GM23338 (cell line): ENCODE data around the gene SNAP47. TPM values are rescaled to one million over a fixed set of nuclear protein-coding genes. Genes with fewer than 3 reads are reported as not detected.

Experiments
- ATAC-seq: fragments of 200-7000 bp; cut with Tn5 transposase; 3 replicates; pipeline ENCODE4 v1.9.1; 2020
- DNase-seq: peaks from one replicate; pipeline ENCODE4 v3.0.0-alpha.2; 2015; ENCODE audit warnings: low spot score
- H2AFZ ChIP-seq: fragments of 200-600 bp; sonication (generic); 2 replicates; pipeline ENCODE4 v1.8.0; 2016; ENCODE audit warnings: antibody characterized with exemption, mild to moderate bottlenecking, moderate library complexity
- H3F3A ChIP-seq: fragments of 200-600 bp; sonication (generic); replicated peaks from 2 replicates; pipeline ENCODE4 v1.8.0; 2017; ENCODE audit warnings: antibody characterized with exemption, mixed run types, low read depth
- H3K27ac ChIP-seq: fragments of 200-600 bp; sonication (generic); 2 replicates; pipeline ENCODE4 v1.6.1; 2016; ENCODE audit warnings: low read depth
- H3K27me3 ChIP-seq: fragments of 200-600 bp; sonication (generic); 2 replicates; pipeline ENCODE4 v1.8.0; 2016; ENCODE audit warnings: mild to moderate bottlenecking, mixed run types, moderate library complexity; ENCODE audit not compliant: insufficient read depth
- H3K36me3 ChIP-seq: fragments of 200-600 bp; sonication (generic); 2 replicates; pipeline ENCODE4 v1.8.0; 2016; ENCODE audit warnings: mild to moderate bottlenecking; ENCODE audit not compliant: insufficient read depth
- H3K4me1 ChIP-seq: fragments of 200-600 bp; sonication (generic); 2 replicates; pipeline ENCODE4 v1.8.0; 2016; ENCODE audit warnings: mild to moderate bottlenecking, moderate library complexity; ENCODE audit not compliant: insufficient read depth
- H3K4me2 ChIP-seq: fragments of 200-600 bp; sonication (generic); 2 replicates; pipeline ENCODE4 v1.7.1; 2017; ENCODE audit warnings: mixed run types
- H3K4me3 ChIP-seq: fragments of 200-600 bp; sonication (generic); 2 replicates; pipeline ENCODE4 v1.6.1; 2016; ENCODE audit warnings: mixed run types
- H3K79me2 ChIP-seq: fragments of 200-600 bp; sonication (generic); replicated peaks from 2 replicates; pipeline ENCODE4 v1.8.0; 2017; ENCODE audit warnings: mild to moderate bottlenecking; ENCODE audit not compliant: insufficient read depth
- H3K9me2 ChIP-seq: fragments of 200-600 bp; sonication (generic); 2 replicates; pipeline ENCODE4 v1.8.0; 2017; ENCODE audit not compliant: insufficient read depth
- H4K20me1 ChIP-seq: fragments of 200-600 bp; sonication (generic); replicated peaks from 2 replicates; pipeline ENCODE4 v1.8.0; 2017; ENCODE audit warnings: mild to moderate bottlenecking; ENCODE audit not compliant: insufficient read depth
- H3K27ac Mint-ChIP-seq: 2 replicates; pipeline ENCODE4 v1.8.0; 2020; ENCODE audit warnings: inconsistent platforms, mild to moderate bottlenecking, moderate library complexity, mixed read lengths
- H3K27me3 Mint-ChIP-seq: 3 replicates; pipeline ENCODE4 v1.8.0; 2022; ENCODE audit warnings: low read depth, mild to moderate bottlenecking, moderate library complexity, mixed read lengths, inconsistent platforms; ENCODE audit not compliant: insufficient read depth, poor library complexity
- H3K36me3 Mint-ChIP-seq: 3 replicates; pipeline ENCODE4 v1.8.0; 2021; ENCODE audit warnings: low read depth, mild to moderate bottlenecking, inconsistent platforms, moderate library complexity, mixed read lengths
- H3K4me1 Mint-ChIP-seq: 3 replicates; pipeline ENCODE4 v1.8.0; 2020; ENCODE audit warnings: mild to moderate bottlenecking, inconsistent platforms, mixed read lengths
- H3K4me3 Mint-ChIP-seq: 3 replicates; pipeline ENCODE4 v1.8.0; 2021; ENCODE audit warnings: moderate library complexity, mild to moderate bottlenecking, inconsistent platforms, mixed read lengths
- H3K9me3 Mint-ChIP-seq: 3 replicates; pipeline ENCODE4 v1.8.0; 2020; ENCODE audit warnings: moderate library complexity, mild to moderate bottlenecking, inconsistent platforms, mixed read lengths
- CREB1 ChIP-seq: fragments of 250-450 bp; sonication (Bioruptor Pico); IDR thresholded peaks from 2 replicates; pipeline ENCODE4 v1.5.0; 2020; ENCODE audit warnings: low read depth, mild to moderate bottlenecking, moderate library complexity
- CTCF ChIP-seq, 2 experiments: fragments of 200-600 bp in 1 of 2; sonication (generic) in 1 of 2; conservative IDR thresholded peaks; 2 replicates each; pipeline versions ENCODE4 v1.5.1 to v1.6.1; 2016 to 2017; ENCODE audit warnings: antibody characterized with exemption in 2 of 2, low read depth in 2 of 2, mild to moderate bottlenecking in 2 of 2, moderate library complexity in 1 of 2
- ETS1 ChIP-seq: IDR thresholded peaks from 2 replicates; pipeline ENCODE4 v1.6.1; 2016; ENCODE audit warnings: antibody characterized with exemption
- EZH2 ChIP-seq: fragments of 200-600 bp; sonication (generic); IDR thresholded peaks from one replicate; pipeline ENCODE4 v1.8.0; 2017; ENCODE audit warnings: antibody characterized with exemption, mild to moderate bottlenecking, low read depth; ENCODE audit not compliant: unreplicated experiment
- EZH2phosphoT487 ChIP-seq: fragments of 200-600 bp; sonication (generic); IDR thresholded peaks from one replicate; pipeline ENCODE4 v1.8.1; 2018; ENCODE audit warnings: antibody characterized with exemption; ENCODE audit not compliant: unreplicated experiment
- JUNB ChIP-seq: IDR thresholded peaks from one replicate; pipeline ENCODE4 v1.6.1; 2016; ENCODE audit warnings: antibody characterized with exemption; ENCODE audit not compliant: unreplicated experiment
- NANOG ChIP-seq: IDR thresholded peaks from 2 replicates; pipeline ENCODE4 v1.6.1; 2016; ENCODE audit warnings: antibody characterized with exemption, borderline replicate concordance
- POLR2AphosphoS5 ChIP-seq: IDR thresholded peaks from 2 replicates; pipeline ENCODE4 v1.6.1; 2016; ENCODE audit warnings: antibody characterized with exemption, low read depth
- REST ChIP-seq: IDR thresholded peaks from one replicate; pipeline ENCODE4 v1.6.1; 2018; ENCODE audit warnings: antibody characterized with exemption; ENCODE audit not compliant: unreplicated experiment
- STAT1 ChIP-seq: IDR thresholded peaks from one replicate; pipeline ENCODE4 v1.6.1; 2016; ENCODE audit warnings: antibody characterized with exemption; ENCODE audit not compliant: unreplicated experiment
- ZNF114 ChIP-seq: fragments of 250-450 bp; sonication (Bioruptor Pico); IDR thresholded peaks from 2 replicates; pipeline ENCODE4 v1.5.0; 2020; ENCODE audit warnings: mild to moderate bottlenecking, moderate library complexity
- ZNF331 ChIP-seq: fragments of 250-450 bp; sonication (Bioruptor Pico); IDR thresholded peaks from 2 replicates; pipeline ENCODE4 v1.5.0; 2020; ENCODE audit warnings: low read depth, mild to moderate bottlenecking, moderate library complexity
- ZNF462 ChIP-seq: fragments of 250-450 bp; sonication (Bioruptor Pico); IDR thresholded peaks from 2 replicates; pipeline ENCODE4 v1.5.0; 2020; ENCODE audit warnings: mild to moderate bottlenecking, moderate library complexity
- polyA plus RNA-seq: library from polyadenylated mRNA; unstranded; fragments of >200 nt; fragmentation: Nextera tagmentation; extraction: Ambion mirVana; gene quantifications from 2 replicates; pipeline ENCODE4 v1.2.1, GENCODE V29; 2016
- total RNA-seq: library from RNA; depleted of rRNA; stranded (reverse); fragments of >200 nt; shearing (Covaris generic); gene quantifications from 2 replicates; pipeline ENCODE4 v1.2.3, GENCODE V29; 2014

Gene SNAP47
- total and polyA plus RNA-seq, 2 experiments from 2014 or later, result 19.5 to 51.8 TPM

- TF ChIP-seq EZH2phosphoT487, result no peak
- TF ChIP-seq ZNF331 (CRISPR knock-in tag), result no peak
Observed at GRCh38 chr1:227803933-227804332, 68.7 kb downstream of the SNAP47 start (continued).

GRCh38 chr1:227805606-227806197, 70.5 kb downstream of the SNAP47 start:
- Mint-ChIP-seq H3K9me3 (no peaks in the 10 kb centered on the region; the same call in 2 of the 3 replicates), H3K4me3 (no peak overlapping the region), H3K4me1 (no peaks in the 10 kb centered on the region), H3K36me3 (no peaks in the 10 kb centered on the region), H3K27ac (no peak overlapping the region), H3K27me3 (peaks cover 1% of the 10 kb centered on the region)
- no peaks in the 10 kb centered on the region for H3K9me2 ChIP-seq
- no peak for ATAC-seq
- DNase-seq, result no peak
- H3K4me2 ChIP-seq, result no peak overlapping the region
- no peaks in the 10 kb centered on the region for H3K27me3 ChIP-seq
- TF ChIP-seq EZH2 (no peak), NANOG (no peak), POLR2AphosphoS5 (no peak), ZNF114 (CRISPR knock-in tag) (no peak), ZNF462 (CRISPR knock-in tag) (no peak), CREB1 (CRISPR knock-in tag) (no peak), REST (no peak), ETS1 (no peak), EZH2phosphoT487 (no peak), CTCF (conservative IDR thresholded peaks at IDR 0.05; ENCODE audit: low read depth in 2 of 2) (no peak), STAT1 (no peak), JUNB (no peak), ZNF331 (CRISPR knock-in tag) (no peak)
- no peaks in the 10 kb centered on the region for H4K20me1 ChIP-seq
- H3K79me2 ChIP-seq, result no peaks in the 10 kb centered on the region
- no peak overlapping the region for H3K4me3 ChIP-seq
- no peak overlapping the region for H2AFZ ChIP-seq
- no peaks in the 10 kb centered on the region for H3F3A ChIP-seq
- H3K4me1 ChIP-seq, result no peaks in the 10 kb centered on the region
- H3K27ac ChIP-seq, result no peak overlapping the region
- H3K36me3 ChIP-seq, result no peaks in the 10 kb centered on the region
